HAP-1 (cell line): Measurements from ENCODE around the gene GNAT2.

Experiments
- DNase-seq, 2 experiments: peaks; one replicate each; pipeline ENCODE4 v3.0.0-alpha.2; 2016 to 2020; ENCODE audit warnings: low spot score in 2 of 2
- H3K27me3 ChIP-seq: fragments of 250-450 bp; sonication (Bioruptor Pico); 2 replicates; pipeline ENCODE4 v1.5.1; 2020; ENCODE audit warnings: low read depth, mild to moderate bottlenecking, moderate library complexity
- H3K36me3 ChIP-seq: fragments of 250-450 bp; sonication (Bioruptor Pico); replicated peaks from 2 replicates; pipeline ENCODE4 v1.5.1; 2020; ENCODE audit warnings: mild to moderate bottlenecking
- H3K4me1 ChIP-seq: fragments of 250-450 bp; sonication (Bioruptor Pico); 2 replicates; pipeline ENCODE4 v1.5.1; 2020; ENCODE audit warnings: mild to moderate bottlenecking
- H3K4me3 ChIP-seq: fragments of 250-450 bp; sonication (Bioruptor Pico); 2 replicates; pipeline ENCODE4 v1.5.1; 2020; ENCODE audit warnings: mild to moderate bottlenecking, moderate library complexity
- H3K9me3 ChIP-seq: fragments of 250-450 bp; sonication (Bioruptor Pico); 2 replicates; pipeline ENCODE4 v1.5.1; 2020; ENCODE audit warnings: mild to moderate bottlenecking, moderate library complexity
- in situ Hi-C: fragments of 300-500 bp; cut with MboI; formaldehyde crosslinking; loops from 3 replicates; pipeline ENCODE4 v1.14.3; 2020; ENCODE audit warnings: low sequenced_read_pairs, inconsistent platforms, mixed read lengths

GNAT2 gene

GRCh38 chr1:109567877-109568672 lies 51.3 kb downstream of the GNAT2 start:
- in situ Hi-C loops: no loop called here
- H3K36me3 ChIP-seq: no peaks in the 10 kb centered on the region
- DNase-seq: no peak
- no peaks in the 10 kb centered on the region for H3K9me3 ChIP-seq
- H3K27me3 ChIP-seq: no peaks in the 10 kb centered on the region
- H3K4me3 ChIP-seq: no peak overlapping the region
- peaks cover under 1% of the 10 kb centered on the region for H3K4me1 ChIP-seq

GRCh38 chr1:109566982-109567381 lies 52.4 kb downstream of the GNAT2 start:
- no peaks in the 10 kb centered on the region for H3K9me3 ChIP-seq
- H3K36me3 ChIP-seq: no peaks in the 10 kb centered on the region
- no peaks in the 10 kb centered on the region for H3K27me3 ChIP-seq
- no peak for DNase-seq
- no peaks in the 10 kb centered on the region for H3K4me1 ChIP-seq
- no peak overlapping the region for H3K4me3 ChIP-seq
- in situ Hi-C loops: no loop called here

- no peaks in the 10 kb centered on the region for H3K4me1 ChIP-seq
- no peaks in the 10 kb centered on the region for H3K36me3 ChIP-seq
- H3K4me3 ChIP-seq: no peak overlapping the region
- H3K27me3 ChIP-seq: no peaks in the 10 kb centered on the region
- in situ Hi-C loops: no loop called here
- DNase-seq: no peak
- no peaks in the 10 kb centered on the region for H3K9me3 ChIP-seq
Measured at GRCh38 chr1:109565241-109565640, 54.2 kb downstream of the GNAT2 start.

GRCh38 chr1:109564194-109564878 lies 55.1 kb downstream of the GNAT2 start:
- no peak overlapping the region for H3K4me3 ChIP-seq
- no peaks in the 10 kb centered on the region for H3K9me3 ChIP-seq
- H3K36me3 ChIP-seq: no peaks in the 10 kb centered on the region
- H3K4me1 ChIP-seq: no peaks in the 10 kb centered on the region
- H3K27me3 ChIP-seq: no peaks in the 10 kb centered on the region
- DNase-seq: no peak
- in situ Hi-C loops: no loop called here

GRCh38 chr1:109559995-109560394 lies 59.4 kb downstream of the GNAT2 start:
- H3K4me1 ChIP-seq: no peaks in the 10 kb centered on the region

GRCh38 chr1:109557520-109557919 lies 61.9 kb downstream of the GNAT2 start:
- peaks cover 12% of the 10 kb centered on the region for H3K4me1 ChIP-seq
- no peaks in the 10 kb centered on the region for H3K36me3 ChIP-seq
- in situ Hi-C loops: no loop called here
- H3K27me3 ChIP-seq: no peaks in the 10 kb centered on the region
- H3K4me3 ChIP-seq: no peak overlapping the region
- no peak for DNase-seq
- no peaks in the 10 kb centered on the region for H3K9me3 ChIP-seq

More at GRCh38 chr1:109559995-109560394, 59.4 kb downstream of the GNAT2 start:
- Histone ChIP-seq H3K36me3 (no peaks in the 10 kb centered on the region), H3K9me3 (no peaks in the 10 kb centered on the region), H3K27me3 (no peaks in the 10 kb centered on the region), H3K4me3 (no peak overlapping the region)
- in situ Hi-C loops: no loop called here
- DNase-seq: no peak

- Histone ChIP-seq H3K4me3 (no peak overlapping the region), H3K36me3 (no peaks in the 10 kb centered on the region), H3K27me3 (no peaks in the 10 kb centered on the region), H3K9me3 (no peaks in the 10 kb centered on the region), H3K4me1 (peaks cover 12% of the 10 kb centered on the region)
- in situ Hi-C loops: no loop called here
- DNase-seq: no peak
Measured at GRCh38 chr1:109556563-109556962, 62.9 kb downstream of the GNAT2 start.
